OCI-LY7 (cell line): Measurements from ENCODE around the gene RNF212B. TPM values are rescaled to one million over a fixed set of nuclear protein-coding genes. Genes with fewer than 3 reads are reported as not detected.

Experiments
- BruUV-seq: library from RNA; stranded (reverse); fragments of 400-500 nt; replicated peaks from 2 replicates; lab custom pipeline; 2021; lab: Mats Ljungman, UMichigan
- CTCF ChIA-PET: fragments of 300-600 bp; sonication (Branson Sonifier 250); formaldehyde crosslinking; loops from one replicate; lab custom pipeline; 2022; ENCODE audit warnings: antibody characterized with exemption; ENCODE audit not compliant: unreplicated experiment; lab: Charles Lee
- POLR2A ChIA-PET: fragments of 300-600 bp; sonication (Branson Sonifier 250); formaldehyde crosslinking; loops from one replicate; lab custom pipeline; 2022; ENCODE audit warnings: antibody characterized with exemption; lab: Charles Lee
- DNase-seq: peaks from one replicate; pipeline ENCODE4 v3.0.0-alpha.2; 2015; ENCODE audit warnings: low spot score
- H2AFZ ChIP-seq: fragments of 200-600 bp; sonication (generic), shearing (Covaris generic); 2 replicates; pipeline ENCODE4 v1.6.1; 2014; ENCODE audit warnings: mild to moderate bottlenecking, antibody characterized with exemption, low read length, moderate library complexity
- H3K27ac ChIP-seq: fragments of 200-600 bp; sonication (generic); 2 replicates; pipeline ENCODE4 v1.5.1; 2014; ENCODE audit warnings: mixed run types, low read depth, mild to moderate bottlenecking, moderate library complexity, low read length, inconsistent platforms; ENCODE audit not compliant: poor library complexity, severe bottlenecking
- H3K36me3 ChIP-seq: fragments of 200-600 bp; sonication (generic); 2 replicates; pipeline ENCODE4 v1.6.1; 2014; ENCODE audit warnings: mild to moderate bottlenecking, antibody characterized with exemption, low read length, moderate library complexity, mixed read lengths; ENCODE audit not compliant: insufficient read depth
- H3K4me1 ChIP-seq: fragments of 200-600 bp; sonication (generic); 2 replicates; pipeline ENCODE4 v1.5.1; 2014; ENCODE audit warnings: mild to moderate bottlenecking, low read length; ENCODE audit not compliant: insufficient read depth, poor library complexity, severe bottlenecking
- H3K4me2 ChIP-seq: fragments of 200-600 bp; sonication (generic); 2 replicates; pipeline ENCODE4 v1.6.1; 2014; ENCODE audit warnings: mild to moderate bottlenecking, low read length
- H3K4me3 ChIP-seq: fragments of 200-600 bp; sonication (generic); 2 replicates; pipeline ENCODE4 v1.5.1; 2014; ENCODE audit warnings: mild to moderate bottlenecking, low read depth, low read length; ENCODE audit not compliant: poor library complexity, severe bottlenecking
- H3K79me2 ChIP-seq: fragments of 200-600 bp; sonication (generic); 2 replicates; pipeline ENCODE4 v1.6.1; 2016; ENCODE audit warnings: low read depth, mild to moderate bottlenecking, low read length, moderate library complexity, mixed read lengths; ENCODE audit not compliant: insufficient read depth
- H3K9me2 ChIP-seq: fragments of 200-600 bp; sonication (generic); 2 replicates; pipeline ENCODE4 v1.6.1; 2016; ENCODE audit warnings: mild to moderate bottlenecking, low read length, mixed read lengths; ENCODE audit not compliant: insufficient read depth
- H3K9me3 ChIP-seq: fragments of 200-600 bp; sonication (generic); 2 replicates; pipeline ENCODE4 v1.6.1; 2014; ENCODE audit warnings: mild to moderate bottlenecking, mixed run types, low read length, mixed read lengths
- H4K20me1 ChIP-seq: fragments of 200-600 bp; sonication (generic); 2 replicates; pipeline ENCODE4 v1.6.1; 2014; ENCODE audit warnings: mild to moderate bottlenecking, antibody characterized with exemption, low read length, moderate library complexity, mixed read lengths; ENCODE audit not compliant: insufficient read depth
- CTCF ChIP-seq: fragments of 200-600 bp; sonication (generic); conservative IDR thresholded peaks from 2 replicates; pipeline ENCODE4 v1.5.1; 2014; ENCODE audit warnings: mild to moderate bottlenecking, antibody characterized with exemption, low read length, moderate library complexity, mixed read lengths
- EZH2phosphoT487 ChIP-seq: fragments of 200-600 bp; sonication (generic); IDR thresholded peaks from 2 replicates; pipeline ENCODE4 v1.6.1; 2018; ENCODE audit warnings: low read depth, borderline replicate concordance, mild to moderate bottlenecking, mixed run types, antibody characterized with exemption, low read length, moderate library complexity, mixed read lengths
- intact Hi-C: fragments of 100-400 bp; cut with micrococcal nuclease; formaldehyde crosslinking; loops from one replicate; pipeline ENCODE4 v1.10.0; 2022; ENCODE audit not compliant: unreplicated experiment
- small RNA-seq: library from RNA; depleted of rRNA; stranded (forward); fragments of <200 nt; gene quantifications from one replicate; pipeline ENCODE3, GENCODE V24; 2014
- total RNA-seq, 2 experiments: library from RNA; depleted of rRNA in 1 of 2; stranded (reverse); fragments of >200 nt in 1 of 2; shearing (Covaris generic) in 1 of 2; gene quantifications; 2 replicates each; pipeline ENCODE4 v1.2.3, GENCODE V29; 2014 to 2022

The RNF212B gene
- total RNA-seq, 2 experiments from 2014 or later, result not detected

- BruUV-seq, result no TSS peak
- H3K27ac ChIP-seq, result peak overlapping the region; percentile 58
- intact Hi-C loops, result loop anchor here (1.0 to 5.0 kb wide), 5 partner anchors 15 to 235 kb away; partner anchors contain the start of genes BCL2L2, NGDN and THTPA
- H4K20me1 ChIP-seq, result peaks cover 13% of the 10 kb centered on the region; the same call in 1 of the 2 replicates
- H3K36me3 ChIP-seq, result peaks cover 49% of the 10 kb centered on the region
- H3K9me2 ChIP-seq, result no peaks in the 10 kb centered on the region
- DNase-seq, result peak; percentile 51
- TF ChIP-seq EZH2phosphoT487 (no peak), CTCF (no peak)
- no peaks in the 10 kb centered on the region for H3K9me3 ChIP-seq
- peaks cover 27% of the 10 kb centered on the region for H3K4me1 ChIP-seq
- peaks cover 23% of the 10 kb centered on the region for H3K79me2 ChIP-seq
- H3K4me2 ChIP-seq, result peak overlapping the region; percentile 70
- CTCF ChIA-PET, result interaction anchor here (0.5 to 2.0 kb wide), 9 partner anchors 11 to 662 kb away, joined by 3 to 9 read pairs (median 4); partner anchors contain the start of genes ACIN1, HOMEZ and PPP1R3E
- no peak overlapping the region for H2AFZ ChIP-seq
- H3K4me3 ChIP-seq, result peak overlapping the region; percentile 99
- POLR2A ChIA-PET, result interaction anchor here (0.5 to 5.7 kb wide), 20 partner anchors 11 to 939 kb away, joined by 3 to 122 read pairs (median 4); partner anchors contain the start of genes ACIN1, BCL2L2, C14orf119 and PPP1R3E
Observed at GRCh38 chr14:23321572-23322547, 84.1 kb downstream of the RNF212B start.

Small RNA genes within 50 kb of the gene (small RNA-seq; reads per million reads assigned to genes)
- gene AL049829.1, result not detected
- gene RNU6-1046P, result not detected

Other genes starting within 250 kb of the RNF212B start
- gene C14orf93, start 227.8 kb upstream of the RNF212B start, total RNA-seq (2014; rRNA removed; shearing (Covaris generic)), result 13.8 and 17.9 TPM in 2 replicates
- 15.2 and 17.4 TPM in 2 replicates for gene C14orf93, start 227.8 kb upstream of the RNF212B start, total RNA-seq (2022)
- 111 and 133 TPM in 2 replicates for gene PSMB5, start 203.0 kb upstream of the RNF212B start, total RNA-seq (2014; rRNA removed; shearing (Covaris generic))
- gene PSMB5, start 203.0 kb upstream of the RNF212B start, total RNA-seq (2022), result 85.5 and 122 TPM in 2 replicates
- gene PSMB11, start 195.7 kb upstream of the RNF212B start, total RNA-seq (2014; rRNA removed; shearing (Covaris generic)), result not detected in 2 replicates
- not detected in 2 replicates for gene PSMB11, start 195.7 kb upstream of the RNF212B start, total RNA-seq (2022)
- 1.1 and 1.5 TPM in 2 replicates for gene CDH24, start 180.4 kb upstream of the RNF212B start, total RNA-seq (2014; rRNA removed; shearing (Covaris generic))
- 0.46 and 0.51 TPM in 2 replicates for gene CDH24, start 180.4 kb upstream of the RNF212B start, total RNA-seq (2022)
- 107 and 130 TPM in 2 replicates for gene ACIN1, start 142.8 kb upstream of the RNF212B start, total RNA-seq (2014; rRNA removed; shearing (Covaris generic))
- gene ACIN1, start 142.8 kb upstream of the RNF212B start, total RNA-seq (2022), result 203 and 206 TPM in 2 replicates
- gene C14orf119, start 142.4 kb upstream of the RNF212B start, total RNA-seq (2014; rRNA removed; shearing (Covaris generic)), result 25.9 and 44.5 TPM in 2 replicates
- gene C14orf119, start 142.4 kb upstream of the RNF212B start, total RNA-seq (2022), result 37.0 and 42.4 TPM in 2 replicates
- gene CIROP, start 132.9 kb upstream of the RNF212B start, total RNA-seq (2014; rRNA removed; shearing (Covaris generic)), result not detected in 2 replicates
- not detected in 2 replicates for gene CIROP, start 132.9 kb upstream of the RNF212B start, total RNA-seq (2022)
- gene CEBPE, start 118.7 kb upstream of the RNF212B start, total RNA-seq (2014; rRNA removed; shearing (Covaris generic)), result 0.67 and 1.1 TPM in 2 replicates
- 2.2 and 2.3 TPM in 2 replicates for gene CEBPE, start 118.7 kb upstream of the RNF212B start, total RNA-seq (2022)
- 0.49 and 4.0 TPM in 2 replicates for gene SLC7A8, start 54.3 kb upstream of the RNF212B start, total RNA-seq (2014; rRNA removed; shearing (Covaris generic))
- 6.2 and 11.4 TPM in 2 replicates for gene SLC7A8, start 54.3 kb upstream of the RNF212B start, total RNA-seq (2022)
- 6.3 and 7.1 TPM in 2 replicates for gene HOMEZ, start 48.2 kb downstream of the RNF212B start, total RNA-seq (2014; rRNA removed; shearing (Covaris generic))
- gene HOMEZ, start 48.2 kb downstream of the RNF212B start, total RNA-seq (2022), result 16.5 and 17.2 TPM in 2 replicates
- gene PPP1R3E, start 64.9 kb downstream of the RNF212B start, total RNA-seq (2014; rRNA removed; shearing (Covaris generic)), result 24.4 and 31.0 TPM in 2 replicates
- gene PPP1R3E, start 64.9 kb downstream of the RNF212B start, total RNA-seq (2022), result 95.5 and 102 TPM in 2 replicates
- 7.2 and 8.6 TPM in 2 replicates for gene BCL2L2, start 68.9 kb downstream of the RNF212B start, total RNA-seq (2014; rRNA removed; shearing (Covaris generic))
- gene BCL2L2, start 68.9 kb downstream of the RNF212B start, total RNA-seq (2022), result 17.4 and 18.0 TPM in 2 replicates
- 120 and 167 TPM in 2 replicates for gene PABPN1, start 83.5 kb downstream of the RNF212B start, total RNA-seq (2014; rRNA removed; shearing (Covaris generic))
- 314 and 319 TPM in 2 replicates for gene PABPN1, start 83.5 kb downstream of the RNF212B start, total RNA-seq (2022)
- gene SLC22A17, start 115.0 kb downstream of the RNF212B start, total RNA-seq (2014; rRNA removed; shearing (Covaris generic)), result not detected in 2 replicates
- not detected in 2 replicates for gene SLC22A17, start 115.0 kb downstream of the RNF212B start, total RNA-seq (2022)
- gene EFS, start 127.2 kb downstream of the RNF212B start, total RNA-seq (2014; rRNA removed; shearing (Covaris generic)), result not detected in 2 replicates
- gene EFS, start 127.2 kb downstream of the RNF212B start, total RNA-seq (2022), result not detected in 2 replicates
- gene IL25, start 134.9 kb downstream of the RNF212B start, total RNA-seq (2014; rRNA removed; shearing (Covaris generic)), result not detected in 2 replicates
- gene IL25, start 134.9 kb downstream of the RNF212B start, total RNA-seq (2022), result not detected in 2 replicates
- gene CMTM5, start 139.1 kb downstream of the RNF212B start, total RNA-seq (2014; rRNA removed; shearing (Covaris generic)), result not detected in 2 replicates
- not detected in 2 replicates for gene CMTM5, start 139.1 kb downstream of the RNF212B start, total RNA-seq (2022)
- gene MYH6, start 170.3 kb downstream of the RNF212B start, total RNA-seq (2014; rRNA removed; shearing (Covaris generic)), result not detected in 2 replicates
- not detected in 2 replicates for gene MYH6, start 170.3 kb downstream of the RNF212B start, total RNA-seq (2022)
- not detected in 2 replicates for gene MYH7, start 197.7 kb downstream of the RNF212B start, total RNA-seq (2014; rRNA removed; shearing (Covaris generic))
- not detected in 2 replicates for gene MYH7, start 197.7 kb downstream of the RNF212B start, total RNA-seq (2022)
- 53.6 and 87.1 TPM in 2 replicates for gene NGDN, start 231.8 kb downstream of the RNF212B start, total RNA-seq (2014; rRNA removed; shearing (Covaris generic))
- gene NGDN, start 231.8 kb downstream of the RNF212B start, total RNA-seq (2022), result 48.7 and 57.5 TPM in 2 replicates